HG02970 (cell line): ENCODE results near the gene IL1RAPL2.
"Not testable (repeated sequence)": the region's sequence is repeated elsewhere in the genome, so short reads cannot be mapped to it uniquely, and the experiment has no call there.

Source experiments
- ATAC-seq: cut with Tn5 transposase; IDR thresholded peaks from one replicate; pipeline ENCODE4 v1.9.1; 2021; ENCODE audit warnings: mild to moderate bottlenecking, moderate library complexity, moderate number of reproducible peaks; ENCODE audit not compliant: unreplicated experiment, low FRiP score

Gene IL1RAPL2

DNA sequence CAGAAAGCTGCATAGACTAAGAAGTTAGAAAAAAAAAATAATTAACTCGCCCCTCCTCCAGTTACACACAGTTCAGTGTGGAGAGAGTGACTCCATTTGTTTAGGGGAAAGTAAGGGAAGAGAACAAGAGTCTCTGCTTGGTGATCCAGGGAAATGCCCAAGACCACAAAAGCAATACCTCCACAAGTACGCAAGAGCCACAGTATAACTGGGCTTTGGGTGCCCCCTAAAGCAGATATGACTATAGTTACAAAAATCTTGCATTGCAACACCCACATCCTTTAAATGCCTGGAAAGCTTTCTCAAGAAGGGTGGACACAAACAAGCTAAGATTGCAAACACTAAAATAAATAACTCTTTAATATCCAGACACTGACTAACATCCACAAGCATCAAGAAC is 1092.1 kb downstream of the IL1RAPL2 start:
- no peak for ATAC-seq

DNA sequence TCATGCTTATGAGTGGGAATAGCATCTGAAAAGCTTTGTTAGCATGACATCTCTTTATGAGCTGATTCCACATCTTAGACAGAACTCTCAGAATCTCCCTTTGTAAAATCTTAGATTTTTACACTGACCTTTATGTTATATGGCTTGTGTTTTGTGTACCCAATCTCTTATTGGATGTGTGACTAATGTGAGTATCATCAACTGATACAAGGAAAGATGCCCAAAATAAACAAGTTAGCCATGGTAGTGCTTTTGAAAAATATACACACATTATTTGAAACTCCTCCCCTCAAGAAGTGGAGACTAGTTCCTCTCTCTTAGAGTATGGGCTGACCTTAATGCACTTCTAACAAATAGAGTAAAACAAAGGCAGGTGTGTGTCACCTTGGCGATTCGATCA is 1096.2 kb downstream of the IL1RAPL2 start:
- no peak for ATAC-seq

DNA sequence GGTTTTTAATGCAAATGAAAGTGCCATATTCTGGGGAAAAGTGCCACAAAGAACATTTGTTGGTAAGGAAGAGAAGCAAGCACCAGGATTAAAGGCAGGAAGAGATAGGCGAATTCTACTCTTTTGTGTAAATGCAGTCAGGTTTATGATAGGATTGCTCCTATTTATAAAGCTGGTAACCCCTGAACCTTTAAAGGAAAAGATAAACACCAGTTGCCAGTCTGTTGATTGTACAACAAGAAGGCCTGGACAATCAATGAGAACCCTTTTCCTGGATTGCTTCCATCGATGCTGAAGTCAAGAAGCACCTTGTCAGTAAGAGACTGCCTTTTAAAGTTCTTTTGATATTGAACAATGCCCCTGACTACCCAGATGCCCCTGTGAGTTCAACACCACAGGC is 1098.2 kb downstream of the IL1RAPL2 start:
- ATAC-seq = no peak

DNA sequence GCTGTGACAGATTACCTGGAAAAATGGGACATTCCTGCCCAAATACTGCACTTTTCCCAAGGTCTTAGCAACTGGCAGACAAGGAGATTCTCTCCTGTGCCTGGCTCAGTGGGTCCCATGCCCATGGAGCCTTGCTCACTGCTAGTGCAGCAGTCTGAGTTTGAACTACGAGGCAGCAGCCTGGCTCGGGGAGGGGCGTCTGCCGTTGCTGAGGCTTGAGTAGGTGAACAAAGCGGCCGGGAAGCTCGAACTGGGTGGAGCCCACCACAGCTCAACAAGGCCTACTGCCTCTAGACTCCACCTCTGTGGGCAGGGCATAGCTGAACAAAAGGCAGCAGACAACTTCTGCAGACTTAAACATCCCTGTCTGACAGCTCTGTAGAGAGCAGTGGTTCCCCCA is 1118.3 kb downstream of the IL1RAPL2 start:
- not testable (repeated sequence) for ATAC-seq

DNA sequence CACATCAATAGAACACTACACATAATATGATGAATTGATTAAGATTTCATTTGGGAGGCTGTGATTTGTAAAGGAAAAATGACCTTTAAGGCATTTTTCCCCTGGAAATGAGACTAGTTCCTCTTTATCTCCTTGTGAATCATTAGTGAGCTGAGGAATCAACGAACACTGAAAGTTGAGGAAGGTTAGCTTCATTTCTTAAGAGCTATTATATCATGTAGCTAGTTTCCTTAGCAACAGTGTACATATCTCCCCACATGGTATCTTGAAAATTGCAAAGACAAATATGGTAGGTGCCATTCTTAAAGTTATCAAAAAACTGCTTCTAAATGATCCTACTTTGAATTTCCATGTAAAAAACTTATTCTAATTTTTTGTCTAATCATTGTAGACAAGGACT is 1128.8 kb downstream of the IL1RAPL2 start:
- ATAC-seq = no peak

DNA sequence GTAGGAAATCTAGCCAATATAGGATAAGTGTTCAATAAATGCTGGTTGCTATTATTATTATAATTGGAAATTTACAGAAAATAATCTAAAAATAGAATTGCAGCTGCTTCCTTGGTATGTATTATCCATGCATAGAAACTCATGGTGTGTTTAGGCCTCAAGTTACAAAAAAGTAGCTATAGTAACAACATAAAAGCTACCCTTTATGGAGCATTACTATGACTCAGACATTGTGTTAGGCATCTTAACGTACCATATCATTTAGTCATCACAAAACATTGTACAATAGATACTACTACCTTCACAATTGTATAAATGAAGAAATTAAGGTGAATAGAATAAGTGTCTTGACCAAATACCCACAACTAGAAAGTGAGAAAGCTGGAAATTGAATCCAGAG is 1129.5 kb downstream of the IL1RAPL2 start:
- ATAC-seq = no peak

DNA sequence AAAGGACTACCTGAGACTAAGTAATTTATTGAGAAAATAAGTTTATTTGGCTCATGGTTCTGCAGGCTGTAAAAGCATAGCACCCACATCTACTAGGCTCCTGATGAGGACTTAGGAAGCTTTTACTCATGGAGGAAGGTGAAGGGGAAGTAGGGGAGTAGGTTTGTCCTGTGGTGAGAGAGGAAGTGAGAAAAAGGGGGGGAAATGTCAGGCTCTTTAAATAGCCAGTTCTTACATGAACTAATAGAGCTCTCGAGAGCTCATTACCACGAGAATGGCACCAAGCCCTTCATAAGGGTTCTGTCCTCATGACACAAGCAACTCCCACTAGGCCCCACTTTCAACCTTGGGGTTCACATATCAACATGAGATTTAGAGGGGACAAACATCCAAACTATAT is 1130.9 kb downstream of the IL1RAPL2 start:
- no peak for ATAC-seq

DNA sequence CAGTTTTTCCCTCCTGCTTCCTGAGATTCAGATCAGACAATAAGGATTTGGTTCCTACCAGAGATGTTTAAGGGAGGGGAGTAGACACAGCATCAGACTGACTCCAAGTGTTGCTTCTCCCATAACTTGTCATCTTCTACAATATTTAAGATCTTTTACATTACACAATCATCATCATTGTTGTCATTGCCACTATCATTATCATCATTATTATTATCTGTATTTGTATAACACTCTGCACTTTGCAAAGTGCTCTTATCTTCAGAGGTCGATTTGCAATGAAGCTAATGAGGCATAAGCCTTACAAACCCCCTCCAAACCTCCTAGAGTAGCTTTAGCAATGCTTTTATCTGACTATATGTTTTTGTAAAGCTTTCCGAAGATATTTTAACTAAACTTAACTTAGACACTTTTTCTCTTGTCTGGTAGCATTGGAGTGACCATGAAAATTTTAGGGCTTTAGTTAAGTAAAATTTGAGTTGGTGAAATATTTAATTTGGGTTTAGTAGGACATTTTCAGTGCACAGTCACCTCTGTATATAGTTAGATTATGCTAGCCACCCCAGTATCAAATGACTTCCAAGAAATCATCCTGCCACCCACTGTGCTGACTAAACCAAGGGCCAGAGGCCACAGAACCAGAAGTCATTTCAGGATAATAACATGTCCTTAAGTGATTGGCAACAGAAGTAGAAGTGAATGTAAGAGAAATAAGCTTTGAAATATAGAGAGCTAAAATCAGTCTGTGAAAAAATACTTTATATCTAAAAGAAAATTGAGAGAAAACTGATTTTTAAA is 1132.2 kb downstream of the IL1RAPL2 start:
- ATAC-seq = no peak

DNA sequence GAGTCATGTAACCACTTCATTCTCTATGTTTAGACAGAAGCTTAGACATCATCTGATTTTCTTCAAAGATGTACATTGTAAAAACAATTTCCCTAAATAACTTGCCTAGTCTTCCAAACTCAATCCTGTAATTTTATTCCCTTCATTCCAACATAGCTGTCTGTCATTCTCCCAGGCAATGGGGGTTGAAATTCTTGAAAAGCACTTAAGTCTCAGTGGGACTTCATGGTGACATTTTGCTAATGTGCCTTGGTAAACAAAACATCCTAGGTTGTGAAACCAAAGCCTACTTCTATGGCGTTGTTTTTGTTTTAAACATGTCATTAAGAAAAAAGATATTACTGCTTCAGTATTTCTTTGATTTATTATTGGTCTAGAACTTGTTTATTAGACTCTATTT is 1134.3 kb downstream of the IL1RAPL2 start:
- no peak for ATAC-seq

DNA sequence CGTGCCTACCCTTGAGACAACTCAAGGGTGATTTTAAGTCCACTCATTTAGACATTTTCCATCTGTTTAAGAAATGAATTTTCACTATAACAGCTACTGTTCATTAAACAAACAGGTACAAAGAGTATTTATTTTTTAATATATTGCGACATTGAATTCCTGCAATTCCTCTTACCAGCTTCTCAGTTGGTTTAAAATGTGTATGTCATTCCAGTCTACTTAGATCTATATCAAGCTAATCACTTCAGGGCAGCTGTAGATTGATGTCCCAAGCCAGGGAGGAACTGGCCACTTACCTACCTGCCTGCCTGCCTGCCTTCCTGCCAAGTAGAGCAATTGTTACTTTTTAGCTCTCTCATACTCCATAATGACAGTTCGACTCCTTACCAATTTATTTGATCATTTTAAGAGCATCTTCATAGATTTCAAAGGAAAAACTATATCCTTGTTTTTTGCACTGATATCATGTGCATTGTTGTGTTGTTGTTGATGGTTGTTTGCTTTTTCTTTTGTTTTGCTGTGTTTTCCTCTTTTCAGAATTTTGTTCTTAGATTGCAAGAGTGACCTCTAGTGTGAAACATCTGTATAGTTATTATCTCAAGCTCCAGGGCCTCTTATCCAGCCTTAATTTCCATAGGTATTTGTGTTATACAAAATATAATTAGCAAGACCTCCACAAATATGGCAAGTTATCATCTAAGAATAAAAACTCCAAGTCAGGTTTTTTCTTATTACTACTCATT is 1135.5 kb downstream of the IL1RAPL2 start:
- no peak for ATAC-seq

DNA sequence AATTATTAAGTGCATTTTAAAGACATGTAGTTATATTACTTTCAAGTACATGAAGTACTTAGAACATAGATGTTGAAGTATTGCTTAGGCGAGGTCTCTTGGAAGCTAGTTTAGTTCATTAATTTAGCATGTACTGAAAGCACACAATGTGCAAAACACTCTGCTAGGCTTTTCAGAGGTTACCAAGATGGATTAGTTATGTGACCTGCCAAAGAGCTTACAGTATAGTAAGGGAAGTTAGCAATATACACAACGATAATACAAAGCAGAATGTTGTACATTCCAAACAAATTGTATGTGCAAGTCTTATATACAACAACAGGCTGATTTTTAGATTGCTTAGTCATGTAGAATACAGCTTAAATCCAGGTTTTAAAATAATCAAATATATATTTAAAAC is 1137.9 kb downstream of the IL1RAPL2 start:
- no peak for ATAC-seq

DNA sequence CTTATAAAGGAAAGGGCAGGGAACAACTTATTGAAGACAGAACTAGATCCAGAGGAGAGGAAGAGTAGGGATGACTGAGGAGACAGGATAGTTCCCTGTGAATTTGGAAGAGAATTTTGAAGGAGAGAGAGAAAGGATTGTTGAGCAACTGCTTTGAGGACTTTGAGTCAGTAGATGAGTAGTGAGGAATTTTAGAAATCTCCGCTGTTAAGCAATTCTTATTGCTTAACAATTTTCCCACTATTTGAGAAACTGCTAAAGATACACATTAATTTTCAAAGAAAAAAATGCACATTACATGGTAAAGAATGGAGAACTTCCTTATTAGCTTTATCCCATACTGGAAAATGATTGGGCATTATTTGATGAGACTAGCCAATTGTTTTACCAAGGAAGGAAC is 1140.0 kb downstream of the IL1RAPL2 start:
- ATAC-seq = no peak

DNA sequence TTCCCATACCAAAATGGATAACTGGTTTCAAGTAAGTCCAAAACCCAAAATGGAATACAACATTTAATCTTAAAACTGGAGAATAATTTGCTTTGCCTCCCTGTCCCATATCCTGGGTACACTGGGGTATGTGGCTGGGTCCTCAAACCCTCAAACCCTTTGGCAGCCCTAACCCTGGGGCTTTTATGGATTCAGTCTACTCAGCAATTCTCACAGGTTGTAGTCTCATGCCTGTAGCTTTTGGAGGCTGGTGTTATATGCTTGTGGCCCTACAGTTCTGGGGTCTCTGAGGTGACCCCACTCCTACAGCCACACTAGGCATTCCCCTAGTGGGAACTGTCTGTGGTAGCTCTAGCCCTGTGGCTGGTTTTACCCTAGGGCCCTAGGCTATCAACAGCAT is 1145.8 kb downstream of the IL1RAPL2 start:
- no peak for ATAC-seq

DNA sequence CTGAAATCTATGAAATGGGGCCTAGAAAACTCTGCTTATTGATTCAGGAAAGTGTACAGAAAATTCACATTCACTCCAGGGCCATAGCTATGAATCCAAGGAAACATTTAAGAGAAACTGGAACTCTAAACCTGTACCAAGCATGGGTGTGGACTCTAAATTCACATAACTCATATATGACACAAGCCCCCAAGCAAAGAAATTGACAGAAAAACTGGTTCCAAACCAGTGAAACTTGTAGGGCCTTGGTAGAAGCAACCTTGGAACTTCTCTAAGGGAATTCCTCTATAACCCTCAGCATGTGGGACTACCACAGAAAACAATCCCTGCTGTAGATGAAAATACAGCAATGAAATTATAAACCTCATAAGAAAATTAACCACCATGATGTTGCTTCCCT is 1149.7 kb downstream of the IL1RAPL2 start:
- no peak for ATAC-seq

DNA sequence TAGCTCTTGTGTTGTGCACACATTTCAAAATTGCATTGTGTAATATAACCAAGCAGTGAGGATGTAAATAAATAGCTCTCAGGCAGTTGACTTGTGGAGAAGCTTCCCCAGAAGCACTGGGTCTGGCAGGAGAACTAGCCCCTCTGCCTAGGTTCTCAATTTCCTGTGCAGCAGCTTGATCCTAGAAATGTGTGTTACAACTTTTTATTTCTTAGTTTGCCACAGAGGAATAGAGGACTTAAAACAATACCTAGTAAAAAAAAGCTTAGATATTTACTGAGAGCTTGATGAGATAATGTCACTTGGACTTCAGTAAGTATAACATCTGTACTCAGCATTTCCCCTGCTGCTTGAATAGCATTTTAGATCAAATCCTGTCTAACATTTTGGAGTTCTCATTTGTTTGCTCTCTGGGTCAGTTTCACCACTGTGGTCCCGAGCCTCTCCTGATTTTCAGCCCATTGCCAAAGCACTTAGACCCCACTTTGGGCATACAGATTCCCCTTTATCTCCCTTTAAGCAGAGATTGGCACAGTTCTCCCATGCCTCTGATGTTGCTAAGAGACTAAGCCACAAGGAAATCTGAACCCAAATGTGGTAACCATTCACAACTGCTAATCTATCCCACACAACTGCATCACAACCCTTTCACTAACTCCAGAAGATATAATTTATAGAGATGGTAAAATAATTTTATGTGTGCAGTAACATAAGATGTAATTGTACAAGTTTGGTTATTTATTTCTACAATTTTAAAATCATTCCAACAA is 1158.2 kb downstream of the IL1RAPL2 start:
- no peak for ATAC-seq

DNA sequence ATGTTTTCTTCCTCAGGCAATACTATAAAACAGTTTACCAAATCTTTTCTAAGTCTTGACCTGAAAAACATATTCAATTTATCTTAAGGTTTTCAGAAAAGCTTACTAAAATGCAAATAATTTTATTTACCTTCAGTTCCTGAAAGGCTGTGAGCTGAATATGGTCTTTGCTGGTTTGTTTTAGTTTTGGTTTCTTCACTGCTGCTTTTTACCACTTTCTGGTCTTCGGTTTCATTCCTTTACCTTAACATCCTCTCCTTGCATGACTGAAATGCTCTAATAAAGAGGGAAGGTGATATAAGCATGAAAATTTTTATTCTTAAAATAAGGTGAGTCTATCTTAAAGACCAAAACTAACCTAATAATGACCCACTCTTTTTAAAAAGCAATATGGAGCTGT is 1159.2 kb downstream of the IL1RAPL2 start:
- ATAC-seq = no peak

DNA sequence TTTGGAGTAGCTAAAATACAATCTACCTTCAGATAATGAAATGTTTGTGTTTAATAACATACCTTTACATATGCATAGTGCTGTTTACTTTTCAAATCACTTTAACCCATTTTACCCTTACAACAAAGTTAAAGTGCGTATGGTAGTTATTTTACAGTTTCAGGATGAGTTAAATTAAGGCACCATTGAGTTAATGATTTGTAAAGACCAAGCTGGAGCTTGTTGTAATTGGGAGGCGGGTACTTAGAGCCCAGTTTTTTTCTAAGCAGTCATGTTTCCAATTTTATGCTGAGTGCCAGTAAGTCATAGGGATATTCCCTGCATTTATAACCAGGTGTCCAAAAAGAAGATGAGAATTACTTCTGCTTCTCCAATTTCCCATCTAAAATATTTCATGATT is 1172.2 kb downstream of the IL1RAPL2 start:
- ATAC-seq = no peak

DNA sequence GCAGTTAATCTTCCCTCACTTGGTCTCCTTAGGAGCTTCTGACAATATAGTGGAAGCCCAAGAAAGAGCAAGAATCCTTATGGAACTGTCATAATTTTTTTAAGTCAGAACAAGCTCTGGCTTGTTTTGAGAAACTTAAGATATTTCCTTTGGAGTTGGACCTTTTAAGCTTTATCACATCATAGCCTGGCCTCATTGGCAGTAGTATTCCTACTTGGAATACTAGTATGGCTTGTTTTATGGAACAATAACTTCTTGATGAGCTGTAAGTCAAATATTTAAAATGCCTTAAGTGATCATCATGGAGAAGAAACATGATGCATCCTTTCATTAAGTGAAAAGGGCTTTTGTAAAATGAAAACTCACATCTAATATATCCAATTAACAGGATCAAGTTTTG is 1178.3 kb downstream of the IL1RAPL2 start:
- no peak for ATAC-seq

DNA sequence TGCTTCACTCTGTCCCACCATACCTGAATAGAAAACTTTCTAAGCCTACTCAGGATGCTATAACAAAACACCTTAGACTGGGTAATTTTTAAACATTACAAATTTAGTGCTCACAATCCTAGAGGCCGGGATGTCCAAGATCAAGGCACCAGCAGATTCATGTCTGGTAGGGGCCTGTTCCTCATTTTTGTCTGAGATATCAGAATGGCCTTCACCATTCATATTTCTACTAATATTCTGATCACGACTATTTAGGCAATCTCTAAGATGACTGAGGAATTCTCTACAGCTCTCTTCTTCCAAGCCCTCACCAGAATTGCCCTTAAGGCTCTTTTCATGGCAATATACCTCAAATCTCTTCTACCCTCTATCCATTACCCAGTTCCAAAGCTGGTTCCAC is 1178.9 kb downstream of the IL1RAPL2 start:
- no peak for ATAC-seq

DNA sequence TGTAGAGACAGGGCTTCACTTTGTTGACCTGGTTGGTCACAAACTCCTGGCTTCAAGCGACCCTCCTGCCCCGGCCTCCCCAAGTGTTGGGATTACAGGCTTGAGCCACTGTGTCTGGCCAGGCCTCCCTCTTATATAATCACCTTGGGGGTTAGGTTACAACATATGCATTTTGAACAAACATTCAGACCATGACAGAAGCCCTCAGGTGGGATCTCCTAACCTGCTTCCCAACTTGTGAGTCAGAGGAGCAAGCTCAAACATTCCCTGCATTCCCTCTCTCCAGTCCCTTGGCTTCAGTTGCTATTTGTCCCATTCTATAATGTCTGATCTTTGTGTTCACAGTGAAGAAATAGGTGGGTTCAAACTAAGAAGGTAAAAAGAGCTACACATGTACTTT is 1179.9 kb downstream of the IL1RAPL2 start:
- no peak for ATAC-seq

DNA sequence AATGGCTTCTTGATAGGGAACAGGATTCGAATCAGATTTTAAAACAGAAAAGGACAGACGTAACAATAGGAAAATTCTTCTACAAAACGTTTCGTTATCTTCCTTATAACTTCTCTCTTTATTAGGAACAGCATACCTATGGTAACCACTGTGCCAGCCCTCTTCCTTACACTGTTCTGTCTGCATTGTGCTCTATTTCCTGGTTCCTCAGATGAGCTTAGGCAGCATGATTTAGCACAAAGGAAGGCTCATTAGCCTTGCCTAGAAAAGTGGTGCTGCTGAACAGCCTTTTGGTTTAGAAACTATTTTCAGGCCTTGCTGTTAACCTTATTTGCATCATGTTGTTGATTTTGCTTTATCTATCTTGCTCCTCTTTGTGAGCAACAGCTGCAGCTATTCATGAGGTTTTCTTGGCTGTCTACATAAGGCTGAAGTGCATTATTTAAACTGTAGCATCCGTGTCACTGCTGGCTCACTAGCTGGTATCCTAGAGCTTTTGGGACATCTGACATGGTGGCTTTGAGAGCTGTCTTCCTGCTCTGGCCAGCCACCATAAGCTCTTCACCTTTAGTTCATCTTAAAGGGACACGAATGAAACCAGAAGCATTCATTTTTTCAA is 1186.4 kb downstream of the IL1RAPL2 start:
- no peak for ATAC-seq
